ENCODE data around the gene PRDM16. TPM values are rescaled to one million over a fixed set of nuclear protein-coding genes. Genes with fewer than 3 reads are reported as not detected.

Gene PRDM16
- total and polyA plus RNA-seq, 4 donors = 0.05 to 0.67 (median 0.19) TPM

DNA sequence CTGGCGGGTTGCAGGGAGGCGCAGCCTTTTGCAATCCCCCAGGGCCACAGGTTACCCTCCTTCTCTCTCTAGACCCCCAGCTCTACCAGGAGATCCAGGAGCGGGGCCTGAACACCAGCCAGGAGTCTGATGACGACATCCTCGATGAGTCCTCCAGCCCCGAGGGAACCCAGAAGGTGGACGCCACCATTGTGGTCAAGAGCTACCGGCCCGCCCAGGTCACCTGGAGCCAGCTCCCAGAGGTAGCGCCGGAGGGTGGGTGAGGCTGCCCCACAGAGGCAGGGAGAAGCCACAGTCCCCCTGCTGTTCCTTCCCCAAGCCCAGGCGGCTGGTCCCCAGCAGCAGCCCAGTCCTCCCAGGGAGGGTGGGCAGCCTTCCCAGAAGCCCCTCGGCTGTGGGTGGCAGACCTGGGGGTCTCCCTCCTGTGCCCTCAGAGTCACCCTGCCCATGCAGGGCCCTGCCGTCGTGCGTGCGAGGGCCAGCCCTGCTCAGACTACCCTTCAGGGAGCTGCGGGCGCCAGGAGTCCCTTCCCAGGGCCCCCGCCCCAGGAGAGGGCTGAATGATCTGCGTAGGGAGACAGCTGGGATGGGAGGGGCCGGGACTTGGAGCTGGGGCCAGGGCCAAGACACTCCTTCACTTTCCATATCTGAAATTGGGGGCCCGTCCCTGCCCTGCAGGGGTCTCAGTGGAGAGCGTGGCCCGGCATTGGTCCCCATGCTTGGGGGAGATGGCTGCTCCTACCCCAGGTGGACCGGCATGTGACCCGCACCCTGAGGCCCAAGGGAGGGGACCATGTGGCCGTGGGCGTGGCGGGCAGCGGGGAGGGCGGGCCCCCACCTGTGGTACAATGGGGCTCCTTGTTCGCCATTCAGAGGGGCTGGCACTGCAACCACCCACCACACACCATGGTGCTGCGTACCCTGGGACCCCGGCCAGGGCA is 398.4 kb downstream of the PRDM16 start:
- H3K27ac ChIP-seq (ENCODE audit: low read depth in 1 of 2, low read length in 2 of 2) = no peak overlapping the region
- H3K4me1 ChIP-seq (ENCODE audit: control insufficient read depth in 4 of 4, insufficient read depth in 4 of 4, low read length in 3 of 4) = no peaks in the 10 kb centered on the region
- H3K27me3 ChIP-seq (ENCODE audit: control insufficient read depth in 4 of 4, insufficient read depth in 4 of 4, low read length in 3 of 4) = no peaks in the 10 kb centered on the region
- DNase-seq (ENCODE audit: low spot score) = no peak
- H3K4me3 ChIP-seq (ENCODE audit: low read depth in 1 of 3, low read length in 3 of 3) = no peak overlapping the region
- H3K9me3 ChIP-seq (ENCODE audit: control insufficient read depth in 4 of 4, low read length in 3 of 4) = no peaks in the 10 kb centered on the region
- 92% methylated on average over 35 of the region's 35 CpGs for WGBS
- H3K36me3 ChIP-seq (ENCODE audit: control insufficient read depth in 4 of 4, insufficient read depth in 3 of 4, low read depth in 1 of 4, low read length in 3 of 4) = no peaks in the 10 kb centered on the region
- no peak for TF ChIP-seq NR2F2 (IDR thresholded peaks at IDR 0.05)
- no peak for TF ChIP-seq HNF4G (IDR thresholded peaks at IDR 0.05)
- TF ChIP-seq RAD21 (IDR thresholded peaks at IDR 0.05) = no peak
- TF ChIP-seq EGR1 (IDR thresholded peaks at IDR 0.05; ENCODE audit: low read depth in 2 of 2) = no peak
- TF ChIP-seq, protein P1, sequence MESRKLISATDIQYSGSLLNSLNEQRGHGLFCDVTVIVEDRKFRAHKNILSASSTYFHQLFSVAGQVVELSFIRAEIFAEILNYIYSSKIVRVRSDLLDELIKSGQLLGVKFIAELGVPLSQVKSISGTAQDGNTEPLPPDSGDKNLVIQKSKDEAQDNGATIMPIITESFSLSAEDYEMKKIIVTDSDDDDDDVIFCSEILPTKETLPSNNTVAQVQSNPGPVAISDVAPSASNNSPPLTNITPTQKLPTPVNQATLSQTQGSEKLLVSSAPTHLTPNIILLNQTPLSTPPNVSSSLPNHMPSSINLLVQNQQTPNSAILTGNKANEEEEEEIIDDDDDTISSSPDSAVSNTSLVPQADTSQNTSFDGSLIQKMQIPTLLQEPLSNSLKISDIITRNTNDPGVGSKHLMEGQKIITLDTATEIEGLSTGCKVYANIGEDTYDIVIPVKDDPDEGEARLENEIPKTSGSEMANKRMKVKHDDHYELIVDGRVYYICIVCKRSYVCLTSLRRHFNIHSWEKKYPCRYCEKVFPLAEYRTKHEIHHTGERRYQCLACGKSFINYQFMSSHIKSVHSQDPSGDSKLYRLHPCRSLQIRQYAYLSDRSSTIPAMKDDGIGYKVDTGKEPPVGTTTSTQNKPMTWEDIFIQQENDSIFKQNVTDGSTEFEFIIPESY (IDR thresholded peaks at IDR 0.05) = no peak
- TF ChIP-seq, protein P2, sequence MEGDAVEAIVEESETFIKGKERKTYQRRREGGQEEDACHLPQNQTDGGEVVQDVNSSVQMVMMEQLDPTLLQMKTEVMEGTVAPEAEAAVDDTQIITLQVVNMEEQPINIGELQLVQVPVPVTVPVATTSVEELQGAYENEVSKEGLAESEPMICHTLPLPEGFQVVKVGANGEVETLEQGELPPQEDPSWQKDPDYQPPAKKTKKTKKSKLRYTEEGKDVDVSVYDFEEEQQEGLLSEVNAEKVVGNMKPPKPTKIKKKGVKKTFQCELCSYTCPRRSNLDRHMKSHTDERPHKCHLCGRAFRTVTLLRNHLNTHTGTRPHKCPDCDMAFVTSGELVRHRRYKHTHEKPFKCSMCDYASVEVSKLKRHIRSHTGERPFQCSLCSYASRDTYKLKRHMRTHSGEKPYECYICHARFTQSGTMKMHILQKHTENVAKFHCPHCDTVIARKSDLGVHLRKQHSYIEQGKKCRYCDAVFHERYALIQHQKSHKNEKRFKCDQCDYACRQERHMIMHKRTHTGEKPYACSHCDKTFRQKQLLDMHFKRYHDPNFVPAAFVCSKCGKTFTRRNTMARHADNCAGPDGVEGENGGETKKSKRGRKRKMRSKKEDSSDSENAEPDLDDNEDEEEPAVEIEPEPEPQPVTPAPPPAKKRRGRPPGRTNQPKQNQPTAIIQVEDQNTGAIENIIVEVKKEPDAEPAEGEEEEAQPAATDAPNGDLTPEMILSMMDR (IDR thresholded peaks at IDR 0.05; ENCODE audit: low read depth, low read length, missing input control) = no peak
- no peak for TF ChIP-seq JUND (IDR thresholded peaks at IDR 0.05)
- TF ChIP-seq FOXA1 (IDR thresholded peaks at IDR 0.05) = no peak
- no peak for TF ChIP-seq TAF1 (conservative IDR thresholded peaks at IDR 0.05)
- no peak for TF ChIP-seq FOXA2 (IDR thresholded peaks at IDR 0.05)
- TF ChIP-seq, protein P3, sequence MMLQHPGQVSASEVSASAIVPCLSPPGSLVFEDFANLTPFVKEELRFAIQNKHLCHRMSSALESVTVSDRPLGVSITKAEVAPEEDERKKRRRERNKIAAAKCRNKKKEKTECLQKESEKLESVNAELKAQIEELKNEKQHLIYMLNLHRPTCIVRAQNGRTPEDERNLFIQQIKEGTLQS (IDR thresholded peaks at IDR 0.05) = no peak
- no peak for TF ChIP-seq HNF4A (conservative IDR thresholded peaks at IDR 0.05)
- no peak for TF ChIP-seq RXRA (IDR thresholded peaks at IDR 0.05)
- TF ChIP-seq SP1 (IDR thresholded peaks at IDR 0.05) = no peak
- TF ChIP-seq, protein P4, sequence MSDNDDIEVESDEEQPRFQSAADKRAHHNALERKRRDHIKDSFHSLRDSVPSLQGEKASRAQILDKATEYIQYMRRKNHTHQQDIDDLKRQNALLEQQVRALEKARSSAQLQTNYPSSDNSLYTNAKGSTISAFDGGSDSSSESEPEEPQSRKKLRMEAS (IDR thresholded peaks at IDR 0.05) = no peak
- TF ChIP-seq GABPA (IDR thresholded peaks at IDR 0.05 in 1 of 2, conservative IDR thresholded peaks at IDR 0.05 in 1 of 2) = no peak
- TF ChIP-seq, protein P5, sequence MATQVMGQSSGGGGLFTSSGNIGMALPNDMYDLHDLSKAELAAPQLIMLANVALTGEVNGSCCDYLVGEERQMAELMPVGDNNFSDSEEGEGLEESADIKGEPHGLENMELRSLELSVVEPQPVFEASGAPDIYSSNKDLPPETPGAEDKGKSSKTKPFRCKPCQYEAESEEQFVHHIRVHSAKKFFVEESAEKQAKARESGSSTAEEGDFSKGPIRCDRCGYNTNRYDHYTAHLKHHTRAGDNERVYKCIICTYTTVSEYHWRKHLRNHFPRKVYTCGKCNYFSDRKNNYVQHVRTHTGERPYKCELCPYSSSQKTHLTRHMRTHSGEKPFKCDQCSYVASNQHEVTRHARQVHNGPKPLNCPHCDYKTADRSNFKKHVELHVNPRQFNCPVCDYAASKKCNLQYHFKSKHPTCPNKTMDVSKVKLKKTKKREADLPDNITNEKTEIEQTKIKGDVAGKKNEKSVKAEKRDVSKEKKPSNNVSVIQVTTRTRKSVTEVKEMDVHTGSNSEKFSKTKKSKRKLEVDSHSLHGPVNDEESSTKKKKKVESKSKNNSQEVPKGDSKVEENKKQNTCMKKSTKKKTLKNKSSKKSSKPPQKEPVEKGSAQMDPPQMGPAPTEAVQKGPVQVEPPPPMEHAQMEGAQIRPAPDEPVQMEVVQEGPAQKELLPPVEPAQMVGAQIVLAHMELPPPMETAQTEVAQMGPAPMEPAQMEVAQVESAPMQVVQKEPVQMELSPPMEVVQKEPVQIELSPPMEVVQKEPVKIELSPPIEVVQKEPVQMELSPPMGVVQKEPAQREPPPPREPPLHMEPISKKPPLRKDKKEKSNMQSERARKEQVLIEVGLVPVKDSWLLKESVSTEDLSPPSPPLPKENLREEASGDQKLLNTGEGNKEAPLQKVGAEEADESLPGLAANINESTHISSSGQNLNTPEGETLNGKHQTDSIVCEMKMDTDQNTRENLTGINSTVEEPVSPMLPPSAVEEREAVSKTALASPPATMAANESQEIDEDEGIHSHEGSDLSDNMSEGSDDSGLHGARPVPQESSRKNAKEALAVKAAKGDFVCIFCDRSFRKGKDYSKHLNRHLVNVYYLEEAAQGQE (IDR thresholded peaks at IDR 0.05) = no peak
- no peak overlapping the region for H3K9ac ChIP-seq (ENCODE audit: low read depth in 1 of 2, low read length in 2 of 2)
